ENCODE results near the gene REG4.

REG4 gene

GRCh38 chr1:119778886-119779560 is 32.2 kb downstream of the REG4 start:
- no peak for FAIRE-seq

GRCh38 chr1:119778359-119778758 is 32.9 kb downstream of the REG4 start:
- no peak for FAIRE-seq

GRCh38 chr1:119774746-119775490 is 36.3 kb downstream of the REG4 start:
- FAIRE-seq = no peak

- FAIRE-seq = no peak
Observed at GRCh38 chr1:119773711-119774241, 37.5 kb downstream of the REG4 start.

GRCh38 chr1:119772298-119772697 is 39.0 kb downstream of the REG4 start:
- FAIRE-seq = no peak

GRCh38 chr1:119771770-119772169 is 39.5 kb downstream of the REG4 start:
- no peak for FAIRE-seq

- no peak for FAIRE-seq
Observed at GRCh38 chr1:119771016-119771415, 40.2 kb downstream of the REG4 start.

GRCh38 chr1:119768778-119769177 is 42.5 kb downstream of the REG4 start, which contains the start of gene HMGCS2:
TSS of gene HMGCS2 (minus strand) at chr1:119768905. CDS start at chr1:119768844, 61 bp downstream.
- FAIRE-seq = no peak

- no peak for FAIRE-seq
Observed at GRCh38 chr1:119767486-119767885, 43.8 kb downstream of the REG4 start.

GRCh38 chr1:119766374-119766794 is 44.9 kb downstream of the REG4 start:
- no peak for FAIRE-seq

GRCh38 chr1:119764220-119764619 is 47.0 kb downstream of the REG4 start:
- no peak for FAIRE-seq

GRCh38 chr1:119762953-119763352 is 48.3 kb downstream of the REG4 start:
- no peak for FAIRE-seq

GRCh38 chr1:119762409-119762808 is 48.9 kb downstream of the REG4 start:
- no peak for FAIRE-seq

- no peak for FAIRE-seq
Observed at GRCh38 chr1:119758584-119758983, 52.7 kb downstream of the REG4 start.

GRCh38 chr1:119752592-119752991 is 58.7 kb downstream of the REG4 start:
- FAIRE-seq = no peak

GRCh38 chr1:119748040-119748439 is 63.2 kb downstream of the REG4 start:
- FAIRE-seq = no peak

GRCh38 chr1:119747451-119747850 is 63.8 kb downstream of the REG4 start:
- FAIRE-seq = no peak

GRCh38 chr1:119745034-119745433 is 66.2 kb downstream of the REG4 start:
- FAIRE-seq = no peak

- no peak for FAIRE-seq
Observed at GRCh38 chr1:119744598-119744942, 66.7 kb downstream of the REG4 start.

Data from TTC549 (cell line).